ENCODE results near the gene IFNGR1.
A peak's percentile ranks its signal among the peaks of the same experiment; 100 is the strongest.

DNA sequence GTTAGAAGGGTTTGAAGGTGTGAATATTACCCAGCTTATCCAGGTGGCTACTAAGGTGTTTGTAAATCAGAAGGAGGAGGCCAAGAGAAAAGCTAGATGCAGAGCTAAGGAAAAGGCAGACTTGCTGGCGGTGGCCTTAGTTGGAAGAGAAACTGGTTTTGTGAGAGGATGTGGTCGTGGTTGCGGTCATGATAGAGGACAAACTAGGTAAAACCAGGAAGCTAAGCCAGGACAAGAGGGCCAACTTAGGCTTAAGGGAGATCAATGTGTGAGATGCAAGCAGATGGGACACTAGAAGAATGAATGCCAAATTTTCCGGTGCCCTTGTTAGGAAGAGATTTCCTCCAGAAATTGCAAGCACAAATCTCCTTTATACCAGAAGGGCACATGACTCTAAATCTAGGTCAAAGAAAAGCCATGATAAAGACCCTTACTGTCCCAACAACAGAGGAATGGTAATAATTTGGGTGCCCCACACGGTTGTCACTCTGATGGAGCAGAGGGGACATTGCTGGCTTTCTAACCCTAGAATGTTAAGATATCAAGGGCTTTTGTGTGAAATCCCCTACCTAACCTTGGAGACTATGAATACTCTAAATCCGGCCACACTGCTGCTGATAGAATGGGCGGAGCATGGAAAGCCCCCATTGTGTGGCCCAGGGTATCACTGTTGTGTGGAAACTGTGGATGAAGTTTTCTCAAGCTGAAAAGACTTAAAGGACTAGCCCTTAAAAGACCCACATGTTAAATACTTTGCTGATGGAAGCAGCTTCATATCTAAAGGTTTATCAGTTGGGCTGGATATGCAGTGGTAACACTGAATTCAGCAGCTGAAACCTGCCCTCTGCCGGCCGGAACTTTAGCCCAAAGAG, 53.6 kb downstream of the IFNGR1 start:
- no peak for TF ChIP-seq FOSL1 (IDR thresholded peaks at IDR 0.05; ENCODE audit: low read depth)
- TF ChIP-seq, protein P1, sequence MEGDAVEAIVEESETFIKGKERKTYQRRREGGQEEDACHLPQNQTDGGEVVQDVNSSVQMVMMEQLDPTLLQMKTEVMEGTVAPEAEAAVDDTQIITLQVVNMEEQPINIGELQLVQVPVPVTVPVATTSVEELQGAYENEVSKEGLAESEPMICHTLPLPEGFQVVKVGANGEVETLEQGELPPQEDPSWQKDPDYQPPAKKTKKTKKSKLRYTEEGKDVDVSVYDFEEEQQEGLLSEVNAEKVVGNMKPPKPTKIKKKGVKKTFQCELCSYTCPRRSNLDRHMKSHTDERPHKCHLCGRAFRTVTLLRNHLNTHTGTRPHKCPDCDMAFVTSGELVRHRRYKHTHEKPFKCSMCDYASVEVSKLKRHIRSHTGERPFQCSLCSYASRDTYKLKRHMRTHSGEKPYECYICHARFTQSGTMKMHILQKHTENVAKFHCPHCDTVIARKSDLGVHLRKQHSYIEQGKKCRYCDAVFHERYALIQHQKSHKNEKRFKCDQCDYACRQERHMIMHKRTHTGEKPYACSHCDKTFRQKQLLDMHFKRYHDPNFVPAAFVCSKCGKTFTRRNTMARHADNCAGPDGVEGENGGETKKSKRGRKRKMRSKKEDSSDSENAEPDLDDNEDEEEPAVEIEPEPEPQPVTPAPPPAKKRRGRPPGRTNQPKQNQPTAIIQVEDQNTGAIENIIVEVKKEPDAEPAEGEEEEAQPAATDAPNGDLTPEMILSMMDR (IDR thresholded peaks at IDR 0.05 in 2 of 3, conservative IDR thresholded peaks at IDR 0.05 in 1 of 3; ENCODE audit: borderline replicate concordance in 1 of 3, insufficient read depth in 1 of 3, low read depth in 2 of 3, low read length in 2 of 3) = peak; percentile 47 to 81 (median 71); a peak in 5 of 6 replicates
- no peak for TF ChIP-seq YY1 (IDR thresholded peaks at IDR 0.05; ENCODE audit: extremely low read depth, insufficient replicate concordance, low read depth, low read length)
- no peak for TF ChIP-seq EGR1 (IDR thresholded peaks at IDR 0.05; ENCODE audit: low read depth)
- TF ChIP-seq, protein P2, sequence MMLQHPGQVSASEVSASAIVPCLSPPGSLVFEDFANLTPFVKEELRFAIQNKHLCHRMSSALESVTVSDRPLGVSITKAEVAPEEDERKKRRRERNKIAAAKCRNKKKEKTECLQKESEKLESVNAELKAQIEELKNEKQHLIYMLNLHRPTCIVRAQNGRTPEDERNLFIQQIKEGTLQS (IDR thresholded peaks at IDR 0.05) = no peak
- TF ChIP-seq SP1 (IDR thresholded peaks at IDR 0.05; ENCODE audit: low read depth) = no peak
- TF ChIP-seq RAD21 (IDR thresholded peaks at IDR 0.05; ENCODE audit: low read depth) = peak; percentile 67
- TF ChIP-seq SIN3A (IDR thresholded peaks at IDR 0.05; ENCODE audit: low read depth) = no peak
- TF ChIP-seq EZH2 (IDR thresholded peaks at IDR 0.05) = no peak

Data from HCT116 (cell line).